ENCODE data around the gene POC1B. TPM values are rescaled to one million over a fixed set of nuclear protein-coding genes. Genes with fewer than 3 reads are reported as not detected.

The POC1B gene
- total RNA-seq, 1 experiment from 2014 or later = 14.1 TPM

DNA sequence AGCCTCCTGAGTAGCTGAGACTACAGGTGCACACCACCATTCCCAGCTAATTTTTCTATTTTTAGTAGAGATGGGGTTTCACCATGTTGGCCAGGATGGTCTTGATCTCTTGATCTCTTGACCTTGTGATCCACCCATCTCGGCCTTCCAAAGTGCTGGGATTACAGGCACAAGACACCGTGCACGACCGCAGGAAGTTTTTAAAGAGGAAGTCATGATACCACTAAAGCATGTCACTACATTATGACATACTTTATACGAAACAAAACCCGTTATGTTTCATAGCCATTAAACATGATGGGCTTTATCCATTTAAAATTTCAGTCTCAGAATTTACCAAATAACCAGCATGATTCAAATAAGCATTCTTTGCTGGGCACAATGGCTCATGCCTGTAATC, 89.8 kb downstream of the POC1B start:
- H3K36me3 ChIP-seq (ENCODE audit: control insufficient read depth, insufficient read depth, low read length) = no peaks in the 10 kb centered on the region
- no TSS peak for BruUV-seq (replicated peaks)
- POLR2A ChIA-PET = no interaction called here
- Mint-ChIP-seq H3K4me3 (ENCODE audit: unreplicated experiment) (no peak overlapping the region), H3K4me1 (ENCODE audit: low read depth, unreplicated experiment) (no peaks in the 10 kb centered on the region), H3K9me3 (ENCODE audit: unreplicated experiment) (peaks cover 31% of the 10 kb centered on the region), H3K36me3 (ENCODE audit: insufficient read depth, unreplicated experiment) (peaks cover 10% of the 10 kb centered on the region), H3K27me3 (ENCODE audit: insufficient read depth, unreplicated experiment) (no peaks in the 10 kb centered on the region), H3K27ac (ENCODE audit: unreplicated experiment) (no peak overlapping the region)
- DNase-seq = no peak
- TF ChIP-seq, protein P1, sequence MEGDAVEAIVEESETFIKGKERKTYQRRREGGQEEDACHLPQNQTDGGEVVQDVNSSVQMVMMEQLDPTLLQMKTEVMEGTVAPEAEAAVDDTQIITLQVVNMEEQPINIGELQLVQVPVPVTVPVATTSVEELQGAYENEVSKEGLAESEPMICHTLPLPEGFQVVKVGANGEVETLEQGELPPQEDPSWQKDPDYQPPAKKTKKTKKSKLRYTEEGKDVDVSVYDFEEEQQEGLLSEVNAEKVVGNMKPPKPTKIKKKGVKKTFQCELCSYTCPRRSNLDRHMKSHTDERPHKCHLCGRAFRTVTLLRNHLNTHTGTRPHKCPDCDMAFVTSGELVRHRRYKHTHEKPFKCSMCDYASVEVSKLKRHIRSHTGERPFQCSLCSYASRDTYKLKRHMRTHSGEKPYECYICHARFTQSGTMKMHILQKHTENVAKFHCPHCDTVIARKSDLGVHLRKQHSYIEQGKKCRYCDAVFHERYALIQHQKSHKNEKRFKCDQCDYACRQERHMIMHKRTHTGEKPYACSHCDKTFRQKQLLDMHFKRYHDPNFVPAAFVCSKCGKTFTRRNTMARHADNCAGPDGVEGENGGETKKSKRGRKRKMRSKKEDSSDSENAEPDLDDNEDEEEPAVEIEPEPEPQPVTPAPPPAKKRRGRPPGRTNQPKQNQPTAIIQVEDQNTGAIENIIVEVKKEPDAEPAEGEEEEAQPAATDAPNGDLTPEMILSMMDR (IDR thresholded peaks at IDR 0.05; ENCODE audit: insufficient read depth in 1 of 2, low read depth in 1 of 2, low read length in 1 of 2, severe bottlenecking in 1 of 2, unreplicated experiment in 1 of 2) = no peak
- H3K27me3 ChIP-seq (replicated peaks; ENCODE audit: control insufficient read depth, insufficient read depth, low read length) = no peaks in the 10 kb centered on the region
- no peaks in the 10 kb centered on the region for H3K9me3 ChIP-seq
- H3K4me3 ChIP-seq (ENCODE audit: low read depth, low read length) = no peak overlapping the region
- H3K4me1 ChIP-seq = no peaks in the 10 kb centered on the region
- CTCF ChIA-PET = no interaction called here
- intact Hi-C loops (cut with micrococcal nuclease; ENCODE audit: unreplicated experiment) = no loop called here

DNA sequence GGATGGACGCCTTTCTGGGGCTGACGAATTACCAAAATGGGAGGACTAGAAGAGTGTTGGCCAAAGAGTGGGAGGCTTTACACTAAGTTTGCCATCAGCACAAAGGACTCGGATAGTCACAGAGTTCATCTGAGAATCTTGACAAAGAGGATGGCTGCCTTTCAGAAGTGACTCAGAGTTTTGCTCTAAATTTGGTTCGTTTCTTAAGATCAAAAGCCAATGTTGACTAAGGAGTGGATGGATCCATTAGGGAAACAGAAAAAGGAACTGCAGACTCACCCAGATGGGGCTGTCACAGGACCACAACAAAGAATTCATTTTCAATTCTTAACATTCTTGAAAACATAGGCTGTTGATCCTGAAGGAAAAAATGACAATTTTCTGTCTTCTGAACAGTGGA, 92.2 kb downstream of the POC1B start:
- Histone ChIP-seq H3K4me1 (no peaks in the 10 kb centered on the region), H3K36me3 (ENCODE audit: control insufficient read depth, insufficient read depth, low read length) (no peaks in the 10 kb centered on the region), H3K27me3 (replicated peaks; ENCODE audit: control insufficient read depth, insufficient read depth, low read length) (no peaks in the 10 kb centered on the region), H3K9me3 (no peaks in the 10 kb centered on the region), H3K4me3 (ENCODE audit: low read depth, low read length) (no peak overlapping the region)
- no peaks in the 10 kb centered on the region for H3K27me3 Mint-ChIP-seq (ENCODE audit: insufficient read depth, unreplicated experiment)
- no peak overlapping the region for H3K4me3 Mint-ChIP-seq (ENCODE audit: unreplicated experiment)
- ChIA-PET CTCF (no interaction called here), POLR2A (no interaction called here)
- TF ChIP-seq, protein P1 (IDR thresholded peaks at IDR 0.05; ENCODE audit: insufficient read depth in 1 of 2, low read depth in 1 of 2, low read length in 1 of 2, severe bottlenecking in 1 of 2, unreplicated experiment in 1 of 2) = no peak
- no TSS peak for BruUV-seq (replicated peaks)
- H3K27ac Mint-ChIP-seq (ENCODE audit: unreplicated experiment) = no peak overlapping the region
- H3K4me1 Mint-ChIP-seq (ENCODE audit: low read depth, unreplicated experiment) = peaks cover 6% of the 10 kb centered on the region
- DNase-seq = no peak
- peaks cover 20% of the 10 kb centered on the region for H3K9me3 Mint-ChIP-seq (ENCODE audit: unreplicated experiment)
- peaks cover 10% of the 10 kb centered on the region for H3K36me3 Mint-ChIP-seq (ENCODE audit: insufficient read depth, unreplicated experiment)
- intact Hi-C loops (cut with micrococcal nuclease; ENCODE audit: unreplicated experiment) = no loop called here

DNA sequence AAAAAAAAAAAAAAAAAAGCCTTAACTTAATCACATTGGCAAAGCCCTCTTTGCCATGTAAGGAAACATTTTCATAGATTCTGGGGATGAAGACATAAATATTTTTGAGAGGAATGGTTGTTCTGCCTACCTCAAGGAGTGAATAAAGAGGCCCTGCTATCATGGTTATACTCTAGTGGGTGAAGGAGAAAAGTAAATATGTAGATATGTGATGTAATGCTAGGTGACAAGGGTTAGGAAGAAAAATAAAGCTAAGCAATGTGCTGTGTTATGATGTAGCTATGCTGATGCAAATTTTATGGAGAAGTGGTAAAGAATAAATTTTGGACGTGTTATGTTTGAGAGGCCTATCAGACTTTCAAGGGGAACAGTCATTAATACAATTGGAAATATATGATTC, 93.5 kb downstream of the POC1B start:
- ChIA-PET CTCF (no interaction called here), POLR2A (no interaction called here)
- Mint-ChIP-seq H3K27me3 (ENCODE audit: insufficient read depth, unreplicated experiment) (no peaks in the 10 kb centered on the region), H3K9me3 (ENCODE audit: unreplicated experiment) (peaks cover 15% of the 10 kb centered on the region), H3K27ac (ENCODE audit: unreplicated experiment) (no peak overlapping the region), H3K4me3 (ENCODE audit: unreplicated experiment) (no peak overlapping the region), H3K4me1 (ENCODE audit: low read depth, unreplicated experiment) (peaks cover 6% of the 10 kb centered on the region), H3K36me3 (ENCODE audit: insufficient read depth, unreplicated experiment) (peaks cover 5% of the 10 kb centered on the region)
- DNase-seq = no peak
- Histone ChIP-seq H3K4me3 (ENCODE audit: low read depth, low read length) (no peak overlapping the region), H3K27me3 (replicated peaks; ENCODE audit: control insufficient read depth, insufficient read depth, low read length) (no peaks in the 10 kb centered on the region), H3K36me3 (ENCODE audit: control insufficient read depth, insufficient read depth, low read length) (no peaks in the 10 kb centered on the region), H3K4me1 (no peaks in the 10 kb centered on the region), H3K9me3 (no peaks in the 10 kb centered on the region)
- BruUV-seq (replicated peaks) = no TSS peak
- TF ChIP-seq, protein P1 (IDR thresholded peaks at IDR 0.05; ENCODE audit: insufficient read depth in 1 of 2, low read depth in 1 of 2, low read length in 1 of 2, severe bottlenecking in 1 of 2, unreplicated experiment in 1 of 2) = no peak
- intact Hi-C loops (cut with micrococcal nuclease; ENCODE audit: unreplicated experiment) = no loop called here

All from Caco-2 (cell line).